Transverse colon (tissue), 4 donors: ENCODE results near the gene ACAD11.

Experiments
- EP300 ChIP-seq: sonication (generic); formaldehyde crosslinking; IDR thresholded peaks from one replicate; pipeline ENCODE4 v1.6.1; 2017; ENCODE audit warnings: antibody characterized with exemption, low read depth
- POLR2A ChIP-seq: fragments of 450-650 bp; IDR thresholded peaks from one replicate; pipeline ENCODE4 v1.6.1; 2016; ENCODE audit warnings: antibody characterized with exemption, mild to moderate bottlenecking, moderate library complexity
- POLR2AphosphoS5 ChIP-seq, 3 donors: sonication (generic); formaldehyde crosslinking; IDR thresholded peaks; one replicate each; pipeline ENCODE4 v1.6.1; 2016; ENCODE audit warnings: antibody characterized with exemption in 3 of 3
- TF ChIP-seq, protein P1 (sequence below), 5 experiments: fragments of 200-600 bp in 3 of 5; fragments of 450-650 bp in 2 of 5; sonication (generic) in 3 of 5; IDR thresholded peaks; 1 replicate in 2 of 5; 2 replicates in 3 of 5; pipeline ENCODE4 v1.5.1; 2016 to 2017; ENCODE audit warnings: antibody characterized with exemption in 5 of 5, inconsistent platforms in 3 of 5, mild to moderate bottlenecking in 2 of 5, moderate library complexity in 1 of 5

DNA sequence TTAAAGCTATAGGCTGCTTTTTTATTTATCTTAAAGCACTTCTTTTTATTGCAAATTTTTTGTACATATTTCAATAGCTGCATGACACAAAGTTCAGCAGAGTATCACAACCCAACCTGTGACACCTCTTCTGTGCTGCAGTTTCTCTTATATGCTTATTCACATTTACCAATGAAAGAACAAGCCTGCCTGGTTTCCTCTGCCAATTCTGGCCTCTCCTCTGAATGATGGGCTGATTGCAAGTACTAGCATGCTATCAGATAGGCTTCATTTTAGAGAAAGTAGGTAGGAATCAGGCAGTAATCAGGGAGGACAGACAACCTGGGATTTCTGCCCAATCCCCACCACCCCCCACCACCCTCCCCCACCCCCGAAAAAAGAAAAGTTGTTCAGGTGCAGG is 36.0 kb downstream of the ACAD11 start:
- TF ChIP-seq, protein P1, sequence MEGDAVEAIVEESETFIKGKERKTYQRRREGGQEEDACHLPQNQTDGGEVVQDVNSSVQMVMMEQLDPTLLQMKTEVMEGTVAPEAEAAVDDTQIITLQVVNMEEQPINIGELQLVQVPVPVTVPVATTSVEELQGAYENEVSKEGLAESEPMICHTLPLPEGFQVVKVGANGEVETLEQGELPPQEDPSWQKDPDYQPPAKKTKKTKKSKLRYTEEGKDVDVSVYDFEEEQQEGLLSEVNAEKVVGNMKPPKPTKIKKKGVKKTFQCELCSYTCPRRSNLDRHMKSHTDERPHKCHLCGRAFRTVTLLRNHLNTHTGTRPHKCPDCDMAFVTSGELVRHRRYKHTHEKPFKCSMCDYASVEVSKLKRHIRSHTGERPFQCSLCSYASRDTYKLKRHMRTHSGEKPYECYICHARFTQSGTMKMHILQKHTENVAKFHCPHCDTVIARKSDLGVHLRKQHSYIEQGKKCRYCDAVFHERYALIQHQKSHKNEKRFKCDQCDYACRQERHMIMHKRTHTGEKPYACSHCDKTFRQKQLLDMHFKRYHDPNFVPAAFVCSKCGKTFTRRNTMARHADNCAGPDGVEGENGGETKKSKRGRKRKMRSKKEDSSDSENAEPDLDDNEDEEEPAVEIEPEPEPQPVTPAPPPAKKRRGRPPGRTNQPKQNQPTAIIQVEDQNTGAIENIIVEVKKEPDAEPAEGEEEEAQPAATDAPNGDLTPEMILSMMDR (IDR thresholded peaks at IDR 0.05): no peak
- TF ChIP-seq POLR2A (no peak), POLR2AphosphoS5 (IDR thresholded peaks at IDR 0.05) (no peak), EP300 (no peak)
